Measurements from ENCODE around the gene TBC1D8B.
A peak's percentile ranks its signal among the peaks of the same experiment; 100 is the strongest.

GRCh38 chrX:106791495-106791894 lies 11.0 kb upstream of the TBC1D8B start:
- TF ChIP-seq, protein P1, sequence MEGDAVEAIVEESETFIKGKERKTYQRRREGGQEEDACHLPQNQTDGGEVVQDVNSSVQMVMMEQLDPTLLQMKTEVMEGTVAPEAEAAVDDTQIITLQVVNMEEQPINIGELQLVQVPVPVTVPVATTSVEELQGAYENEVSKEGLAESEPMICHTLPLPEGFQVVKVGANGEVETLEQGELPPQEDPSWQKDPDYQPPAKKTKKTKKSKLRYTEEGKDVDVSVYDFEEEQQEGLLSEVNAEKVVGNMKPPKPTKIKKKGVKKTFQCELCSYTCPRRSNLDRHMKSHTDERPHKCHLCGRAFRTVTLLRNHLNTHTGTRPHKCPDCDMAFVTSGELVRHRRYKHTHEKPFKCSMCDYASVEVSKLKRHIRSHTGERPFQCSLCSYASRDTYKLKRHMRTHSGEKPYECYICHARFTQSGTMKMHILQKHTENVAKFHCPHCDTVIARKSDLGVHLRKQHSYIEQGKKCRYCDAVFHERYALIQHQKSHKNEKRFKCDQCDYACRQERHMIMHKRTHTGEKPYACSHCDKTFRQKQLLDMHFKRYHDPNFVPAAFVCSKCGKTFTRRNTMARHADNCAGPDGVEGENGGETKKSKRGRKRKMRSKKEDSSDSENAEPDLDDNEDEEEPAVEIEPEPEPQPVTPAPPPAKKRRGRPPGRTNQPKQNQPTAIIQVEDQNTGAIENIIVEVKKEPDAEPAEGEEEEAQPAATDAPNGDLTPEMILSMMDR (IDR thresholded peaks at IDR 0.05) = peak; percentile 50
- TF ChIP-seq EZH2 (IDR thresholded peaks at IDR 0.05) = no peak

Data from neural progenitor cell (in vitro differentiated cells).